ENCODE results near the gene PLEKHG4B.

DNA sequence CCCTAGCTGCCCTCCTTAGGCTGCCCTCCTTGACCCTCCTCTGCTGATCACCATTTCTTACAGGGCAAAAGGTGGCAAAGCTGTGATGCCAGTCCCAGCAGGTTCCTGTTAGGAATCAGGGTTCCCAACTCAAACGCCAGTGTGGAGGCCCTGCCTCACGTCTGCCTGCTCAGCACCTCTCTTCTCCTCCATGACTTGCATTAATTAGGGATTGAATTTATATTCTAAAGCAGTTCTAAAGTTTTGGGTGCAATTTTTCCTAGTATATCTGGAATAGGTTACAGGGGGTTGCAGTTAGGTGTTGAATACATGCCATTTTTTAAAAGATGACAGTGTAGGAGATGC is 13.2 kb upstream of the PLEKHG4B start:
- no peak for TF ChIP-seq TAF1 (IDR thresholded peaks at IDR 0.05; ENCODE audit: low read depth, low read length)
- TF ChIP-seq JUN (IDR thresholded peaks at IDR 0.05; ENCODE audit: low read depth, low read length) = no peak
- no peak for TF ChIP-seq POLR2A (IDR thresholded peaks at IDR 0.05; ENCODE audit: control extremely low read depth in 1 of 2, low read depth in 2 of 2, low read length in 2 of 2)
- TF ChIP-seq, protein P1, sequence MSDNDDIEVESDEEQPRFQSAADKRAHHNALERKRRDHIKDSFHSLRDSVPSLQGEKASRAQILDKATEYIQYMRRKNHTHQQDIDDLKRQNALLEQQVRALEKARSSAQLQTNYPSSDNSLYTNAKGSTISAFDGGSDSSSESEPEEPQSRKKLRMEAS (IDR thresholded peaks at IDR 0.05) = no peak
- TF ChIP-seq, protein P2, sequence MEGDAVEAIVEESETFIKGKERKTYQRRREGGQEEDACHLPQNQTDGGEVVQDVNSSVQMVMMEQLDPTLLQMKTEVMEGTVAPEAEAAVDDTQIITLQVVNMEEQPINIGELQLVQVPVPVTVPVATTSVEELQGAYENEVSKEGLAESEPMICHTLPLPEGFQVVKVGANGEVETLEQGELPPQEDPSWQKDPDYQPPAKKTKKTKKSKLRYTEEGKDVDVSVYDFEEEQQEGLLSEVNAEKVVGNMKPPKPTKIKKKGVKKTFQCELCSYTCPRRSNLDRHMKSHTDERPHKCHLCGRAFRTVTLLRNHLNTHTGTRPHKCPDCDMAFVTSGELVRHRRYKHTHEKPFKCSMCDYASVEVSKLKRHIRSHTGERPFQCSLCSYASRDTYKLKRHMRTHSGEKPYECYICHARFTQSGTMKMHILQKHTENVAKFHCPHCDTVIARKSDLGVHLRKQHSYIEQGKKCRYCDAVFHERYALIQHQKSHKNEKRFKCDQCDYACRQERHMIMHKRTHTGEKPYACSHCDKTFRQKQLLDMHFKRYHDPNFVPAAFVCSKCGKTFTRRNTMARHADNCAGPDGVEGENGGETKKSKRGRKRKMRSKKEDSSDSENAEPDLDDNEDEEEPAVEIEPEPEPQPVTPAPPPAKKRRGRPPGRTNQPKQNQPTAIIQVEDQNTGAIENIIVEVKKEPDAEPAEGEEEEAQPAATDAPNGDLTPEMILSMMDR (IDR thresholded peaks at IDR 0.05; ENCODE audit: control extremely low read depth in 1 of 3, insufficient read depth in 1 of 3, low read depth in 1 of 3, low read length in 3 of 3) = no peak
- no peak for TF ChIP-seq POLR2AphosphoS5 (IDR thresholded peaks at IDR 0.05; ENCODE audit: low read depth, low read length)
- TF ChIP-seq HDAC2 (IDR thresholded peaks at IDR 0.05; ENCODE audit: borderline replicate concordance in 1 of 2, low read depth in 2 of 2, low read length in 2 of 2) = no peak
- no peak for TF ChIP-seq BRCA1 (IDR thresholded peaks at IDR 0.05; ENCODE audit: low read depth, low read length)
- TF ChIP-seq EGR1 (IDR thresholded peaks at IDR 0.05; ENCODE audit: borderline replicate concordance, low read depth, low read length) = no peak
- no peak for TF ChIP-seq CEBPB (IDR thresholded peaks at IDR 0.05; ENCODE audit: low read depth, low read length)
- no peak for TF ChIP-seq EP300 (IDR thresholded peaks at IDR 0.05; ENCODE audit: borderline replicate concordance in 1 of 2, low read depth in 2 of 2, low read length in 2 of 2)
